NCI-H2171 (cell line): Measurements from ENCODE around the gene GYS2.
"Not testable (repeated sequence)": the region's sequence is repeated elsewhere in the genome, so short reads cannot be mapped to it uniquely, and the experiment has no call there.

Source experiments
- DNase-seq: peaks from one replicate; lab custom pipeline; 2025; lab: John Stamatoyannopoulos, UW

The GYS2 gene

GRCh38 chr12:21604245-21605101, at the start of gene GYS2:
Gene GYS2 (minus strand): TSS chr12:21604847. CDS start chr12:21604592, 255 bp downstream.
- no peak for DNase-seq

- no peak for DNase-seq
Observed at GRCh38 chr12:21651821-21652220, 47.2 kb upstream of the GYS2 start.

GRCh38 chr12:21650997-21651396, 46.4 kb upstream of the GYS2 start:
- no peak for DNase-seq

GRCh38 chr12:21649034-21649433, 44.4 kb upstream of the GYS2 start:
- DNase-seq: no peak

GRCh38 chr12:21648378-21648777, 43.7 kb upstream of the GYS2 start:
- DNase-seq: no peak

- DNase-seq: no peak
Observed at GRCh38 chr12:21647179-21647578, 42.5 kb upstream of the GYS2 start.

GRCh38 chr12:21645041-21645500, 40.4 kb upstream of the GYS2 start:
- DNase-seq: not testable (repeated sequence)

GRCh38 chr12:21644516-21644915, 39.9 kb upstream of the GYS2 start:
- no peak for DNase-seq

- DNase-seq: no peak
Observed at GRCh38 chr12:21643758-21644157, 39.1 kb upstream of the GYS2 start.

- no peak for DNase-seq
Observed at GRCh38 chr12:21642707-21643389, 38.2 kb upstream of the GYS2 start.

- no peak for DNase-seq
Observed at GRCh38 chr12:21638054-21638891, 33.6 kb upstream of the GYS2 start.

- no peak for DNase-seq
Observed at GRCh38 chr12:21634245-21634644, 29.6 kb upstream of the GYS2 start.

GRCh38 chr12:21631367-21631766, 26.7 kb upstream of the GYS2 start:
- DNase-seq: no peak

- no peak for DNase-seq
Observed at GRCh38 chr12:21627924-21628323, 23.3 kb upstream of the GYS2 start.

- no peak for DNase-seq
Observed at GRCh38 chr12:21618566-21618965, 13.9 kb upstream of the GYS2 start.

GRCh38 chr12:21617030-21617429, 12.4 kb upstream of the GYS2 start:
- DNase-seq: no peak

- DNase-seq: no peak
Observed at GRCh38 chr12:21615431-21615830, 10.8 kb upstream of the GYS2 start.

GRCh38 chr12:21614506-21614905, 9.9 kb upstream of the GYS2 start:
- no peak for DNase-seq

GRCh38 chr12:21613931-21614330, 9.3 kb upstream of the GYS2 start:
- DNase-seq: no peak

- DNase-seq: no peak
Observed at GRCh38 chr12:21608196-21608595, 3.5 kb upstream of the GYS2 start.

- no peak for DNase-seq
Observed at GRCh38 chr12:21607701-21608100, 3.1 kb upstream of the GYS2 start.

- DNase-seq: no peak
Observed at GRCh38 chr12:21606175-21606574, 1.5 kb upstream of the GYS2 start.
